Esophagus muscularis mucosa (tissue), 3 donors: Measurements from ENCODE around the gene NUP214.

Source experiments
- POLR2AphosphoS5 ChIP-seq, 2 donors: sonication (generic); formaldehyde crosslinking; IDR thresholded peaks; one replicate each; pipeline ENCODE4 v1.6.1; 2017; ENCODE audit warnings: antibody characterized with exemption in 2 of 2
- TF ChIP-seq, protein P1 (sequence below), 3 experiments: fragments of 200-600 bp in 2 of 3; fragments of 450-650 bp in 1 of 3; sonication (generic) in 2 of 3; IDR thresholded peaks; one replicate each; pipeline ENCODE4 v1.5.1; 2017 to 2019; ENCODE audit warnings: antibody characterized with exemption in 3 of 3, mild to moderate bottlenecking in 2 of 3, moderate library complexity in 1 of 3

DNA sequence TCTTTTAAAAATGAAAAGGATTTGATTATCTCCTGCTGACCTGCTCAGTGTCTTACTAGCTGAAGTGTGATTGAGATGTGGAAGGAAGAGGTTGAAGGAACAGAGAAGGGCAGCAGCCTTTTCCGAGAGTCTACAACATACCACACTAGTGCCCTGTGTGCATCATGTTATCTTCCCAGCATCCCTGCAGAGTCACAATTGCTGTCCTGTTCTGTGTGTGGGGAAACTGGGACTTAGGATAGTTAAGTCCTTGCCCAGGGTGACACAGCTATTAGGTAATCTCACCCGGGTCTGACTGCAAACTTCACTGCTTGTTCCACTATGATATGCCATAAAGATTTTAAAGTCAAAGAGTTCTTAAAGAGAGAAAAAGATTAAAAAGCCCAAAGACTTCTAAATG lies 95.1 kb downstream of the NUP214 start:
- TF ChIP-seq, protein P1, sequence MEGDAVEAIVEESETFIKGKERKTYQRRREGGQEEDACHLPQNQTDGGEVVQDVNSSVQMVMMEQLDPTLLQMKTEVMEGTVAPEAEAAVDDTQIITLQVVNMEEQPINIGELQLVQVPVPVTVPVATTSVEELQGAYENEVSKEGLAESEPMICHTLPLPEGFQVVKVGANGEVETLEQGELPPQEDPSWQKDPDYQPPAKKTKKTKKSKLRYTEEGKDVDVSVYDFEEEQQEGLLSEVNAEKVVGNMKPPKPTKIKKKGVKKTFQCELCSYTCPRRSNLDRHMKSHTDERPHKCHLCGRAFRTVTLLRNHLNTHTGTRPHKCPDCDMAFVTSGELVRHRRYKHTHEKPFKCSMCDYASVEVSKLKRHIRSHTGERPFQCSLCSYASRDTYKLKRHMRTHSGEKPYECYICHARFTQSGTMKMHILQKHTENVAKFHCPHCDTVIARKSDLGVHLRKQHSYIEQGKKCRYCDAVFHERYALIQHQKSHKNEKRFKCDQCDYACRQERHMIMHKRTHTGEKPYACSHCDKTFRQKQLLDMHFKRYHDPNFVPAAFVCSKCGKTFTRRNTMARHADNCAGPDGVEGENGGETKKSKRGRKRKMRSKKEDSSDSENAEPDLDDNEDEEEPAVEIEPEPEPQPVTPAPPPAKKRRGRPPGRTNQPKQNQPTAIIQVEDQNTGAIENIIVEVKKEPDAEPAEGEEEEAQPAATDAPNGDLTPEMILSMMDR (IDR thresholded peaks at IDR 0.05) = no peak
- TF ChIP-seq POLR2AphosphoS5 (IDR thresholded peaks at IDR 0.05) = no peak
